ENCODE results near the gene SOWAHA.
"Not testable (repeated sequence)": the region's sequence is repeated elsewhere in the genome, so short reads cannot be mapped to it uniquely, and the experiment has no call there.

Gene SOWAHA

GRCh38 chr5:132799392-132799791 is 13.7 kb upstream of the SOWAHA start:
- TF ChIP-seq BHLHE40 (IDR thresholded peaks at IDR 0.05; ENCODE audit: borderline replicate concordance) = no peak
- no peak for TF ChIP-seq FOXK2 (IDR thresholded peaks at IDR 0.05)
- TF ChIP-seq SP1 (IDR thresholded peaks at IDR 0.05) = no peak
- no peak for TF ChIP-seq PKNOX1 (IDR thresholded peaks at IDR 0.05)
- no peak for TF ChIP-seq SUZ12 (IDR thresholded peaks at IDR 0.05)
- TF ChIP-seq TARDBP (IDR thresholded peaks at IDR 0.05) = no peak
- no peak for TF ChIP-seq FOXM1 (IDR thresholded peaks at IDR 0.05; ENCODE audit: borderline replicate concordance)
- no peak for TF ChIP-seq ZNF384 (IDR thresholded peaks at IDR 0.05)
- no peak for TF ChIP-seq LEF1 (IDR thresholded peaks at IDR 0.05; ENCODE audit: borderline replicate concordance)
- TF ChIP-seq L3MBTL2 (conservative IDR thresholded peaks at IDR 0.05) = no peak
- TF ChIP-seq FOXA1 (IDR thresholded peaks at IDR 0.05) = no peak
- no peak for TF ChIP-seq NFRKB (IDR thresholded peaks at IDR 0.05)
- TF ChIP-seq ARNT (IDR thresholded peaks at IDR 0.05) = no peak
- no peak for TF ChIP-seq ELF4 (IDR thresholded peaks at IDR 0.05)
- no peak for TF ChIP-seq HDGF (IDR thresholded peaks at IDR 0.05; ENCODE audit: borderline replicate concordance)
- no peak for TF ChIP-seq CTBP1 (IDR thresholded peaks at IDR 0.05; ENCODE audit: borderline replicate concordance)
- POLR2A ChIA-PET = no interaction called here
- CTCF ChIA-PET = interaction anchor here (0.6 kb wide), 1 partner anchor 1300 kb away, joined by 7 read pairs; no protein-coding TSS in a partner anchor
- DNase-seq (ENCODE audit: extremely low spot score) = no peak

DNA sequence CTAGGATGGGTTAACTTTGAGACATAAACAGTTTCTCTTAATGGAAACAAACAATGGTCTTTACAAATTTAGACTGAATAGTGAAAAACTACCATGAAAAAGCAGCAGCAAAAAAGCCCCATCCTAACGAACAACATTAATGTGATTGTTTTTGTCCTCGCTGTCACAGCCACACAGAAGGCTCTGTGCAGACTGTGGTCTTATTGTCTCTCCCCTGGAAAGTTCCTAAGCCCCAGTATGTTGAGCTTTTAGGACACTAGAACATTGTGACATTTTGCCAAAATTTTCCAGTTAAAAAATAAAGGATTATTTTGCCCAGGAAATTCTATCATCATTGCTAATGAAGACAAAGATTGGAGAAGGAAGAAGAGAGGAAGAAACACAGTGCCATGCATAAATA is 12.6 kb upstream of the SOWAHA start:
- DNase-seq (ENCODE audit: extremely low spot score) = no peak
- ChIA-PET POLR2A (interaction anchor here (1.2 kb wide), 1 partner anchor 13 kb away, joined by 4 read pairs; no protein-coding TSS in a partner anchor), CTCF (interaction anchor here (0.6 to 1.7 kb wide), 3 partner anchors 14 to 19 kb away, joined by 3 to 9 read pairs (median 3); no protein-coding TSS in a partner anchor)
- TF ChIP-seq CTBP1 (IDR thresholded peaks at IDR 0.05; ENCODE audit: borderline replicate concordance) (no peak), HDGF (IDR thresholded peaks at IDR 0.05; ENCODE audit: borderline replicate concordance) (no peak), NFRKB (IDR thresholded peaks at IDR 0.05) (no peak), SUZ12 (IDR thresholded peaks at IDR 0.05) (no peak), ZNF384 (IDR thresholded peaks at IDR 0.05) (no peak), FOXM1 (IDR thresholded peaks at IDR 0.05; ENCODE audit: borderline replicate concordance) (no peak), BHLHE40 (IDR thresholded peaks at IDR 0.05; ENCODE audit: borderline replicate concordance) (no peak), TARDBP (IDR thresholded peaks at IDR 0.05) (no peak)

DNA sequence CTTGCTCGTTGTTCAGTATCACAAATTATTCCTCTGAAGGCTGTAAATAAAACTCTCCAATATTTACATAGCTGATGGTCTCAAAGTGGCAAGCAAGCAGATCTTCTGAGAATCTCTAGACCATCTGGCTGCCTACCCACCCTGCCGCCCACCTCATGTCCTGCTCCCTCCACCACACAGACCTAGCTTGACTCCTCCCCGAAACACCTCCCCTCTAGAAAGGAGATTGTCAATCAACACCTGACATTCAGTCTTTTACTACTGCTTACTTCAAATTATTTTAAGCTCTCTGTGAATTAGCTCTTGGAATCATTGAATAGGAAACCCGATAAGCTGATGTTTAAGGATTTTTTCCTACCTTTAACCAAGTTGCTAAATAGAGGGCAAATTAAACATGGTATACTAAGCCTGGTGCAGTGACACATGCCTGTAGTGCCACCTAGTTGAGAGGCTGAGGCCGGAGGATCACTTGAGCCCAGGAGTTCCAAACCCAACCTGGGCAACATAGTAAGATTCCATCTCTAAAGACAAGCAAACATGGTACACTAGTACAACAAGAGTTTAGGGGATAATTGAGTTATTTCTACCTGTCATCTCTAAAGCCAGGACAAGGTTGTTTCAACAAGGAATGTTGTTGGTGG is 10.9 kb upstream of the SOWAHA start:
- TF ChIP-seq BHLHE40 (IDR thresholded peaks at IDR 0.05; ENCODE audit: borderline replicate concordance) = no peak
- CTCF ChIA-PET = interaction anchor here (0.6 to 1.7 kb wide), 5 partner anchors 15 to 250 kb away, joined by 3 to 9 read pairs (median 4); partner anchors contain the start of gene HSPA4
- POLR2A ChIA-PET = no interaction called here
- no peak for DNase-seq (ENCODE audit: extremely low spot score)

DNA sequence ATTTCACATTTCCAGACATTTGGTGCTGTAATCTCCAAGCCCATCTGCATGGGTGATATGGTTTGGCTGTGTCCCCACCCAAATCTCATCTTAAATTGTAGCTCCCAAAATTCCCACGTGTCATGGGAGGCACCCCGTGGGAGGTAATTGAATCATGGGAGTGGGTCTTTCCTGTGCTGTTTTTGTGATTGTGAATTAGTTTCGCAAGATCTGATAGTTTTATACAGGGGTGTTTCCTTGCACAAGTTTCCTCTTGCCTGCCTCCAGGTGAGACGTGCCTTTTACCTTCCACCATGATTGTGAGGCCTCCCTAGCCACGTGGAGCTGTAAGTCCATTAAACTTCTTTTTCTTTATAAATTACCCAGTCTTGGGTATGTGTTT is 10.4 kb upstream of the SOWAHA start:
- CTCF ChIA-PET = interaction anchor here (0.6 to 1.3 kb wide), 5 partner anchors 13 to 249 kb away, joined by 3 to 6 read pairs (median 3); partner anchors contain the start of gene HSPA4
- DNase-seq (ENCODE audit: extremely low spot score); POLR2A ChIA-PET: not testable (repeated sequence)

GRCh38 chr5:132804219-132804618 is 8.9 kb upstream of the SOWAHA start:
- POLR2A ChIA-PET; CTCF ChIA-PET; DNase-seq (ENCODE audit: extremely low spot score): not testable (repeated sequence)

GRCh38 chr5:132805872-132806271 is 7.2 kb upstream of the SOWAHA start:
- CTCF ChIA-PET; POLR2A ChIA-PET; DNase-seq (ENCODE audit: extremely low spot score): not testable (repeated sequence)

GRCh38 chr5:132806804-132807162 is 6.3 kb upstream of the SOWAHA start:
- DNase-seq (ENCODE audit: extremely low spot score) = not testable (repeated sequence)
- CTCF ChIA-PET = interaction anchor here (0.7 to 2.4 kb wide), 7 partner anchors 9 to 60 kb away, joined by 3 to 25 read pairs (median 4); partner anchors contain the start of gene CCNI2
- POLR2A ChIA-PET = interaction anchor here (1.0 to 1.7 kb wide), 3 partner anchors 31 to 69 kb away, joined by 3 to 5 read pairs (median 5); partner anchors contain the start of genes GDF9, KIF3A and UQCRQ

DNA sequence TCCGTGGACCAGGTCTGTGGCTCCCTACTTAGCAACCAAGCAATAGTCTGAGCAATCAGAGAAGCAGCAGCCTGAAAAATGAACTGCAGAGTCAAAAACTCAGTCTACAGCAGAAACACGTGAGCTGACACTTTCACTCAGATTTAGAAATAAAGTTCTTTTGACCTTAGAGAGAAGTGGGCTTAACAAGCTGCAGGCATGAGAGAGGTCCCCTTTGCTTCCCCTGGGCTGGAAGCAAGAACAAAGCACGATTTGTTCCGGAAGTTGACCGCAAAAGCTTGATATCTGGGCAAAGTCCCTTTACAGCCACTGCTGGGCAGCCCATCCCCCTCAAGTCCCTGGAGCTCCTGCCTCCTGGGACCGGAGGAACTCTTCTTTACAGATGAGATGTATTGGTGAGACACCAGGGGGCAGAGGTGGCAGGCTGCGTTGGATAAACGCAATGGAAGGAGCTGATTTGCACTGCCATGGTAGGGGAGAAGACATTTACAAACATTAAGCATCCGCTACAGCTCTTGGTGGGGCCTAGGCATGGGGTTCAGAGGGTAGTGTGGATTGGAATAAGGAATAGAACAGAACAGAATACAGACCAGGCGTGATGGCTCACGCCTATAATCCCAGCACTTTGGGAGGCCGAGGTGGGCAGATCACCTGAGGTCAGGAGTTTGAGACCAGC is 5.8 kb upstream of the SOWAHA start:
- ChIA-PET POLR2A (interaction anchor here (1.0 to 1.7 kb wide), 3 partner anchors 31 to 70 kb away, joined by 3 to 5 read pairs (median 5); partner anchors contain the start of genes GDF9, KIF3A and UQCRQ), CTCF (interaction anchor here (0.7 to 2.4 kb wide), 9 partner anchors 10 to 60 kb away, joined by 3 to 25 read pairs (median 3); partner anchors contain the start of gene CCNI2)
- peak; percentile 39 for DNase-seq (ENCODE audit: extremely low spot score)
- no peak for TF ChIP-seq SUZ12 (IDR thresholded peaks at IDR 0.05)

GRCh38 chr5:132808448-132808847 is 4.7 kb upstream of the SOWAHA start:
- POLR2A ChIA-PET = interaction anchor here (0.6 to 1.7 kb wide), 4 partner anchors 12 to 71 kb away, joined by 3 to 5 read pairs (median 3); partner anchors contain the start of gene KIF3A
- CTCF ChIA-PET = interaction anchor here (1.5 to 2.4 kb wide), 3 partner anchors 11 to 54 kb away, joined by 3 to 25 read pairs (median 11); no protein-coding TSS in a partner anchor
- no peak for TF ChIP-seq L3MBTL2 (conservative IDR thresholded peaks at IDR 0.05)
- no peak for TF ChIP-seq SUZ12 (IDR thresholded peaks at IDR 0.05)
- DNase-seq (ENCODE audit: extremely low spot score) = no peak
